Measurements from ENCODE around the gene PRKG1. TPM values are rescaled to one million over a fixed set of nuclear protein-coding genes. Genes with fewer than 3 reads are reported as not detected.

The PRKG1 gene
- polyA plus RNA-seq, 3 donors = not detected

- intact Hi-C loops (cut with micrococcal nuclease) = no loop called here
Observed at GRCh38 chr10:51416494-51416893, 342.2 kb downstream of the PRKG1 start.

GRCh38 chr10:51419196-51420093 lies 345.2 kb downstream of the PRKG1 start:
- Histone ChIP-seq H3K9ac (ENCODE audit: insufficient read depth, low read length, poor library complexity, severe bottlenecking) (no peak overlapping the region), H3K4me3 (replicated peaks in 1 of 3; ENCODE audit: low read depth in 2 of 3, low read length in 3 of 3) (no peak overlapping the region), H2AFZ (ENCODE audit: insufficient read depth, low read depth, low read length, poor library complexity, severe bottlenecking) (no peak overlapping the region), H3K9me3 (replicated peaks in 1 of 2; ENCODE audit: control insufficient read depth in 1 of 2, insufficient read depth in 1 of 2, low read length in 2 of 2) (no peaks in the 10 kb centered on the region), H3K79me2 (ENCODE audit: insufficient read depth, low read length) (no peaks in the 10 kb centered on the region), H3K4me1 (ENCODE audit: control insufficient read depth in 1 of 2, insufficient read depth in 2 of 2, low read length in 2 of 2) (no peaks in the 10 kb centered on the region), H3K4me2 (replicated peaks; ENCODE audit: extremely low read depth, low read length, poor library complexity, severe bottlenecking) (no peak overlapping the region), H3K36me3 (replicated peaks in 1 of 2; ENCODE audit: control insufficient read depth in 1 of 2, insufficient read depth in 2 of 2, low read length in 2 of 2) (no peaks in the 10 kb centered on the region), H3K27me3 (ENCODE audit: control insufficient read depth in 2 of 2, insufficient read depth in 2 of 2, low read length in 2 of 2) (no peaks in the 10 kb centered on the region), H4K20me1 (ENCODE audit: insufficient read depth, low read length) (no peaks in the 10 kb centered on the region), H3K27ac (ENCODE audit: low read depth in 1 of 2, low read length in 2 of 2) (no peak overlapping the region)
- Mint-ChIP-seq H3K36me3 (no peaks in the 10 kb centered on the region), H3K27ac (no peak overlapping the region), H3K9me3 (no peaks in the 10 kb centered on the region), H3K4me3 (no peak overlapping the region), H3K27me3 (ENCODE audit: low read depth in 3 of 3) (no peaks in the 10 kb centered on the region), H3K4me1 (no peaks in the 10 kb centered on the region)
- no CpG with 5 or more reads among the region's 3 CpGs for WGBS (ENCODE audit: insufficient coverage)
- intact Hi-C loops (cut with micrococcal nuclease) = no loop called here
- TF ChIP-seq CTCF (IDR thresholded peaks at IDR 0.05) = no peak
- DNase-seq = no peak

More at GRCh38 chr10:51416494-51416893, 342.2 kb downstream of the PRKG1 start:
- no peaks in the 10 kb centered on the region for H3K4me1 ChIP-seq (ENCODE audit: control insufficient read depth in 1 of 2, insufficient read depth in 2 of 2, low read length in 2 of 2)
- H4K20me1 ChIP-seq (ENCODE audit: insufficient read depth, low read length) = no peaks in the 10 kb centered on the region
- no peak overlapping the region for H3K4me3 Mint-ChIP-seq
- no peak for DNase-seq
- H3K36me3 Mint-ChIP-seq = no peaks in the 10 kb centered on the region
- H3K27me3 Mint-ChIP-seq (ENCODE audit: low read depth in 3 of 3) = no peaks in the 10 kb centered on the region
- no peak overlapping the region for H3K4me3 ChIP-seq (replicated peaks in 1 of 3; ENCODE audit: low read depth in 2 of 3, low read length in 3 of 3)
- no peak for TF ChIP-seq CTCF (IDR thresholded peaks at IDR 0.05)
- H3K4me2 ChIP-seq (replicated peaks; ENCODE audit: extremely low read depth, low read length, poor library complexity, severe bottlenecking) = no peak overlapping the region
- WGBS (ENCODE audit: insufficient coverage) = 90% methylated on average over 1 of the region's 4 CpGs
- no peaks in the 10 kb centered on the region for H3K27me3 ChIP-seq (ENCODE audit: control insufficient read depth in 2 of 2, insufficient read depth in 2 of 2, low read length in 2 of 2)
- H3K79me2 ChIP-seq (ENCODE audit: insufficient read depth, low read length) = no peaks in the 10 kb centered on the region
- H3K9me3 ChIP-seq (replicated peaks in 1 of 2; ENCODE audit: control insufficient read depth in 1 of 2, insufficient read depth in 1 of 2, low read length in 2 of 2) = no peaks in the 10 kb centered on the region
- no peak overlapping the region for H3K27ac Mint-ChIP-seq
- no peak overlapping the region for H3K27ac ChIP-seq (ENCODE audit: low read depth in 1 of 2, low read length in 2 of 2)
- H3K9me3 Mint-ChIP-seq = no peaks in the 10 kb centered on the region
- no peak overlapping the region for H2AFZ ChIP-seq (ENCODE audit: insufficient read depth, low read depth, low read length, poor library complexity, severe bottlenecking)
- no peak overlapping the region for H3K9ac ChIP-seq (ENCODE audit: insufficient read depth, low read length, poor library complexity, severe bottlenecking)
- H3K36me3 ChIP-seq (replicated peaks in 1 of 2; ENCODE audit: control insufficient read depth in 1 of 2, insufficient read depth in 2 of 2, low read length in 2 of 2) = no peaks in the 10 kb centered on the region
- H3K4me1 Mint-ChIP-seq = no peaks in the 10 kb centered on the region
